Activated naive CD8-positive, alpha-beta T cell treated with anti-CD3 and anti-CD28 coated beads, Interleukin-2, amount 50 U/mL, for 24 hours (primary cell): ENCODE data around the gene NTSR2.

Experiments
- ATAC-seq: fragments of 150-1000 bp; cut with Tn5 transposase; one replicate; pipeline ENCODE4 v1.10.0; 2021
- DNase-seq: peaks from one replicate; pipeline ENCODE4 v3.0.0; 2021
- H3K27ac Mint-ChIP-seq: one replicate; pipeline ENCODE4 v1.8.0; 2021; ENCODE audit warnings: mild to moderate bottlenecking, mixed read lengths
- H3K27me3 Mint-ChIP-seq: one replicate; pipeline ENCODE4 v1.8.0; 2021; ENCODE audit warnings: mixed read lengths
- H3K36me3 Mint-ChIP-seq: one replicate; pipeline ENCODE4 v1.8.0; 2021; ENCODE audit warnings: low read depth, mixed read lengths
- H3K4me1 Mint-ChIP-seq: one replicate; pipeline ENCODE4 v1.8.0; 2021; ENCODE audit warnings: mixed read lengths
- H3K4me3 Mint-ChIP-seq: one replicate; pipeline ENCODE4 v1.8.0; 2021; ENCODE audit warnings: mild to moderate bottlenecking, moderate library complexity, mixed read lengths
- H3K9me3 Mint-ChIP-seq: one replicate; pipeline ENCODE4 v1.8.0; 2021; ENCODE audit warnings: mixed read lengths

NTSR2 gene

DNA sequence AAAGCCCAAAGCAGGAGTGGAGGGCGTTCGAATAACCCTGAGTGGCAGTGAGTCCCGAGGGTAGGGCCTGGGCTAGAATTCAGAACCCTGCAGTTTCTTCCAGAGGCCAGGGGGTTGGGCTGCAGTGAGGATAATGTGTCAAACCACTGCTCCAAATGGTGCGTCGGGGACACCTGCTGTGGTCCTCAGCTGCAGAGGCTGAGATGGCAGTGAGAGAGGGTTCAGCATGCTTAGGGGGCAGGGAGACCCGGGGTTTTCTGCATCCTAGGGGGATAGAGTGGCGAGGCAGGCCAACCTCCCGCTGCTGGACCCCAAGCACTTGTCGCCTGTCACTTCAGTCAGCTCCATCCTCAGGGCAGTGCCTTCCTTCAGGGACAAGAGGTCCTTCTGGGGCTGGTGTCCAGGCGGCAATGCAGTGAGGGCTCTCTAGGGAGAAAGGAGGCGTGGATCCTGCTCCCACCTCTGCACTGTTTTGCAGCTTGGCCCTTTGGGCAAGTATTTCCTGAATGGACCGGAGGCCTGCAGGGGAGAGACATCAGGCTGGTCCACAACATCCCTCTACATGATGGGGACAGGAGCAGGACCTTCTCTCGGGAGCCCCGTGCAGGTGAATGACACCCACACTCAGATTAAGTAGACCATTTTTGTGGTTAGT lies 8.4 kb upstream of the NTSR2 start:
- Mint-ChIP-seq H3K4me3 (no peak overlapping the region), H3K27ac (no peak overlapping the region), H3K36me3 (no peaks in the 10 kb centered on the region), H3K4me1 (no peaks in the 10 kb centered on the region), H3K27me3 (peaks cover 37% of the 10 kb centered on the region), H3K9me3 (no peaks in the 10 kb centered on the region)
- no peak for DNase-seq
- no peak for ATAC-seq

DNA sequence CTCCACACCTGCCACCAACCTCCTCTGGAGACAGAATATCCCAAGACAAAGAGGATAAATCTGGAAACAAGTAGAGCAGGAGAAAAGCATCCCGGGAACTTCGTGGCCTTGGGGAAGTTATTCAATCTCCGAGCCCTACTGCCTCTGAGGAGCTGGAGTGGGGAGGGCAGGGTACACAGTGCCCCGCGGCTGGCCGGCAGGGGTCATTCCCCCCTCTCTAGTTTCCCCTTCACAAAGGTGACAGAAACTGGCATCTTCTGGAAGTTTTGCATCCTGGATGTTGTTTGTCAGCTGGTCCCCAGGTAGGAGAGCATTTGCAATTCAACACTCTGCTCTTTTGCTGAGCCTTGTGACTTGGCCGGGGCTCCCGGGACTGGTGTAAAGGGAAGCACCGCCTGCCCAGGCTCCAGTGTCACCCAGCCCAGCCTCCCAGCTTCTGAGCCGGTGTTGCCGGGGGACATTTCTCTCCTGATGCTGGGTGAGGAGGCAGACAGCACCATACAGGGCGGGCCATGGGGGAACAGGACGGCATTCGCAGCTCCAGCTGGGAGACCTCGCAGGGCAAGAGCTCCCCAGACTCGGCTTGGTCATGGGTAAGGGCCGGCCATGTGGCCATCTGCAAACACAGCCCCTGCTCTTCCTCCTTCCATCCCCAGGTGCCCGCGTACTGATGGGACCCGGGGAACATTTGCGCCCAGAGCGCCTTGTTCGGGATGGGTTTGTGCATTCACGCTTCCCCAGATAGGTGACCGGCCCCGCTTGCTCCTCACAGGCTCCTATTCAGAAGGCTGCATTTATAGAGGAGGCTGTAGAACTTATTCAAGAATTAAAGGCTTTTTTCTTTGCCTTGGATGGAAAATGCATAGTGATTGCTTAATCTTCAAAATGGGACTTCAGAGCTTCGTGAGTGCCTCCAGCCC lies 7.4 kb upstream of the NTSR2 start:
- H3K4me1 Mint-ChIP-seq: peaks cover 4% of the 10 kb centered on the region
- DNase-seq (no peak), ATAC-seq (no peak)
- H3K27ac Mint-ChIP-seq: no peak overlapping the region
- no peak overlapping the region for H3K4me3 Mint-ChIP-seq
- peaks cover 39% of the 10 kb centered on the region for H3K27me3 Mint-ChIP-seq
- no peaks in the 10 kb centered on the region for H3K36me3 Mint-ChIP-seq
- H3K9me3 Mint-ChIP-seq: no peaks in the 10 kb centered on the region

DNA sequence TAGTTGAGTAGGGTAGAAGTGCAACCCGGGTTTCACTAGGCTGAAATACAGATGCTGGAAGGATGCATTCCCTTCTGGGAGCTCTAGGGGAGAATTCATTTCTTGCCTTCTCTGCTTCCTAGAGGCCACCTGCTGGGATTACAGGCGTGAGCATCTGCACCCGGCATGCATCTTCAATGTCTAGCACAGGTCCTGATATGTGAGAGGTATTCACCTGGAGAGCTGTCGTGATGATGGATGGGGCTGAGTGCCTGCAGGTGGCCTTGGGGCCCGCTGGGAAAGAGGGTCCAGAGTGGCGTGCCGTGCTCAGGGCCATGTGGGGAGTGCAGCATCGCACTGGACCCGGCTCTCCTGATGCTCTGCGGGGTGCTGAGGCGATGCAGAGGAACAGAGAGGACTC lies 6.6 kb upstream of the NTSR2 start:
- Mint-ChIP-seq H3K4me1 (peaks cover 4% of the 10 kb centered on the region), H3K4me3 (no peak overlapping the region), H3K27ac (no peak overlapping the region), H3K9me3 (no peaks in the 10 kb centered on the region), H3K27me3 (peaks cover 40% of the 10 kb centered on the region), H3K36me3 (no peaks in the 10 kb centered on the region)
- DNase-seq: no peak
- no peak for ATAC-seq

DNA sequence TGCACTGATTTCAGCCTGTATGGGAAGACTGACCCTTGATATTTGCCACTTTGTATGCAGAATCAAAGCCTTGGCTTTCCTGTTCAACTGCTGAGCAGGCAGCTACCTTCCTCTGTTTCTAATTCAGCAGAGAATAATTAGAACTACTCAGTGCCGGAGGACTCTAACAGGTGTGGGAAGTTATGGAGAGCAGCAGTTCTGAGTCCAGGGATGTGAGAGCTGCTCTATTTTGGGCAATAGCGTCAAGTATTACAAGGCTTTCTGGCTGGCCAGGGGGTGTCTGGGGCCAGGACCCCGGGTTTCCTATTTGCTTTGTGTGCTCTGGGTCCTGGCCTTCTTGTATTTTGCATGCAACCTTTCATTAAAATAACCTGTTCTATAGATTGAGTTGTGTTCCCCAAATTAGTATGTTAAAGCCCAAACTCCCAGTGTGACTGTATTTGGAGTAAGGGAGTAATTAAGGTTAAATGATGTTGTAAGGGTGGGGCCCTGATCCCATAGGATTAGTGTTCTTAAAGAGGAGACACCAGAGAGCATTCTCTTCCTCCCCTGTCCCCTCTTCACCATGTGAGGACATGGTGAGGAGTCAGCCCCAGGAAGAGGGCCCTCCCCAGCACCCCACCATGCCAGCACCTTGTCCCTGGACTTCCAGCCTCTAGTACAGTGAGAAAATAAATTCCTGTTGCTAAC lies 5.6 kb upstream of the NTSR2 start:
- Mint-ChIP-seq H3K27ac (no peak overlapping the region), H3K4me1 (peaks cover 4% of the 10 kb centered on the region), H3K27me3 (peaks cover 44% of the 10 kb centered on the region), H3K4me3 (no peak overlapping the region), H3K36me3 (no peaks in the 10 kb centered on the region), H3K9me3 (peaks cover under 1% of the 10 kb centered on the region)
- DNase-seq: no peak
- ATAC-seq: no peak

DNA sequence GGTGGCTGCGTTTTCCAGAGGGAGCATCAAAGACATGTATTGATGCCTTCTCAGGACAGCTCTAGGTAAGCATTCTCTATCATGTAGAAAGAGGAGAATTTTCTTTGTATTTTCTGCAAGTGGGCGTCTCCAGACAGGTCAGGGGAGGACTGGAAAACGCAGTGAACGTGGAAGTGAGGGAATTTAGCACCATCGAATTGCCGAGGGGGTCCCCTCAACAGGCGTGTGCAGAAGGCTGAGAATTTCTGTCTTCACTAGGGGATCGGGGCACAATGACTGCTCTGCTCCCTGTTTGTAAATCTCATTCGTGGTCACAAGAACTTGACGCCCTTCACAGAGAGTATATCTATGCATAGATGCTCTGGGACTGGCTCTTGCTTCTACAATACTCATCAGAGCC lies 5.0 kb upstream of the NTSR2 start:
- no peaks in the 10 kb centered on the region for H3K36me3 Mint-ChIP-seq
- H3K27me3 Mint-ChIP-seq: peaks cover 50% of the 10 kb centered on the region
- no peak overlapping the region for H3K27ac Mint-ChIP-seq
- no peak for ATAC-seq
- peaks cover 4% of the 10 kb centered on the region for H3K9me3 Mint-ChIP-seq
- H3K4me3 Mint-ChIP-seq: no peak overlapping the region
- H3K4me1 Mint-ChIP-seq: peaks cover 4% of the 10 kb centered on the region
- no peak for DNase-seq

DNA sequence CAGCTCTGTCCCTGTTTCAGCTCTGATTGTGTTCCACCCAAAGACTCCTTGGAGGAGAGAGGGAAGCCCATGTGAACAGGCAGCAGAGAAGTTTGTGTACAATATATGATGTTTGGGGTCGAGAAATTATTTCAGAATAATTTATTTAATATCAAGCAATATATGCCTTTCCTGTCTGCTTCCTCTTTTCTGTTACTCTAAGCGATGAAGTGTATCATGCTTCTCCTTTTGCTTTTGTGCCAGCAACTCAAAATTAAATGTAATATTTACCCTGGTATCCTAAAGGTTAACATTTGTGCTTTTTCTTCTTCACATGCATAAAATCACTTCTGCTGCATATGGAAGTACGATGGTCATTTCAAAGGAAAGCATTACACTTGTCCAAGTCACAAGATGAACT lies 2.4 kb upstream of the NTSR2 start:
- H3K4me3 Mint-ChIP-seq: no peak overlapping the region
- H3K36me3 Mint-ChIP-seq: no peaks in the 10 kb centered on the region
- ATAC-seq (no peak), DNase-seq (no peak)
- peaks cover 49% of the 10 kb centered on the region for H3K27me3 Mint-ChIP-seq
- peaks cover 8% of the 10 kb centered on the region for H3K9me3 Mint-ChIP-seq
- peaks cover 4% of the 10 kb centered on the region for H3K4me1 Mint-ChIP-seq
- H3K27ac Mint-ChIP-seq: no peak overlapping the region

DNA sequence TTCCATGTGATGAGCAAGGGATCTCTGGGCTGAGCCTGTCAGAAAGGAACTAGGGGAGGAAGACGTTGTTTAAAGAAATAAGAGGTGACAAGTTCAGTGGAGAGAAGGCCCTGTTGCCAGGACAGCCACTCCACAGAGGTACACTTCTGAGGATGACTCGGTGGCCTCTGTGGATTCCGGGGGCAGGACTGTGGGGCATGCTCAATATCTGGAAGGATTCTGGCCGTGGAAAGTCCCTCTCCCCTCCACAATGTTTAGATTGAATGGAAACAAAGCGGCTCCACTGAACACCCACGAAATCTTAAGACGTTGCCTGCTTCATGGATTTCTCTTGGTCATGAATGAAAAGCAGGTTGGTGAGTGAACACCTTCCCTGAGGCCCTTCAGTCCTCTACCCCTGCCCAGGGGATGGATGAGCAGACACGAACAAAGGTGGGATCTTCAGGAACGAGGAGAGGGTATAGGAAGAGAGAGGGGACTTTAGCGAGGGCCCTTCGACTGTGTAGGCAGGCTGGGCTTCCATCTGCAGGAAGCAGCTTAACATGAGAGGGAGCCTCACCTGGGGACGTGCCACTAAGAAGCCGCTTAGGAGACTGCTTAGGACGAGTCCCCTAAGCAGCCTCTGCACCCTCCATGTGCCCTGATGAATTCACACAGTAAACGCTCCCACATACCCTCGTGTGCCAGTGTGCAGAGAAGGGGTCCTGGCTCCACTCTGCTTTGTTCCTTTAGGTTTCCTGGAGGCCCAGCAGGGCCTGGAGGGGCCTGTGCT lies 1.9 kb downstream of the NTSR2 start:
- H3K4me3 Mint-ChIP-seq: no peak overlapping the region
- H3K27ac Mint-ChIP-seq: no peak overlapping the region
- H3K27me3 Mint-ChIP-seq: peaks cover 40% of the 10 kb centered on the region
- ATAC-seq (no peak), DNase-seq (no peak)
- no peaks in the 10 kb centered on the region for H3K36me3 Mint-ChIP-seq
- H3K9me3 Mint-ChIP-seq: peaks cover 8% of the 10 kb centered on the region
- H3K4me1 Mint-ChIP-seq: peaks cover 1% of the 10 kb centered on the region

DNA sequence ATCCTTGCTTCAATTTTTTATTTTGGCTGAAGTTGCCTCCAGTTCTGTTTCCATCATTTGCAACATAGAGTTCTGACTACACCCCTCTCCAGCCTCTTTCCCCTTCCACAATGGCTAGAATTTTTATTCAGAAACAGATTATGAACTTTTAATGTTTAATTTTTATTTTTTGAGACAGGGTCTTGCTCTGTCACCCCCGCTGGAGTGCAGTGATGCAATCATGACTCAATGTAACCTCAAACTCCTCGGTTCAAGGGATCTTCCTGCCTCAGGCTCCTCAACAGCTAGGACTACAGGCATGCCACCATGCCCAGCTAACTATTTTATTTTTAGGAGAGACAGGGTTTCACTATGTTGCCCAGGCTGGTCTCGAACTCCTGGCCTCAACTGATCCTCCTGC lies 2.8 kb downstream of the NTSR2 start:
- H3K36me3 Mint-ChIP-seq: peaks cover under 1% of the 10 kb centered on the region
- no peak overlapping the region for H3K4me3 Mint-ChIP-seq
- peaks cover 14% of the 10 kb centered on the region for H3K9me3 Mint-ChIP-seq
- no peak for ATAC-seq
- DNase-seq: no peak
- H3K27me3 Mint-ChIP-seq: peaks cover 36% of the 10 kb centered on the region
- no peaks in the 10 kb centered on the region for H3K4me1 Mint-ChIP-seq
- H3K27ac Mint-ChIP-seq: no peak overlapping the region

DNA sequence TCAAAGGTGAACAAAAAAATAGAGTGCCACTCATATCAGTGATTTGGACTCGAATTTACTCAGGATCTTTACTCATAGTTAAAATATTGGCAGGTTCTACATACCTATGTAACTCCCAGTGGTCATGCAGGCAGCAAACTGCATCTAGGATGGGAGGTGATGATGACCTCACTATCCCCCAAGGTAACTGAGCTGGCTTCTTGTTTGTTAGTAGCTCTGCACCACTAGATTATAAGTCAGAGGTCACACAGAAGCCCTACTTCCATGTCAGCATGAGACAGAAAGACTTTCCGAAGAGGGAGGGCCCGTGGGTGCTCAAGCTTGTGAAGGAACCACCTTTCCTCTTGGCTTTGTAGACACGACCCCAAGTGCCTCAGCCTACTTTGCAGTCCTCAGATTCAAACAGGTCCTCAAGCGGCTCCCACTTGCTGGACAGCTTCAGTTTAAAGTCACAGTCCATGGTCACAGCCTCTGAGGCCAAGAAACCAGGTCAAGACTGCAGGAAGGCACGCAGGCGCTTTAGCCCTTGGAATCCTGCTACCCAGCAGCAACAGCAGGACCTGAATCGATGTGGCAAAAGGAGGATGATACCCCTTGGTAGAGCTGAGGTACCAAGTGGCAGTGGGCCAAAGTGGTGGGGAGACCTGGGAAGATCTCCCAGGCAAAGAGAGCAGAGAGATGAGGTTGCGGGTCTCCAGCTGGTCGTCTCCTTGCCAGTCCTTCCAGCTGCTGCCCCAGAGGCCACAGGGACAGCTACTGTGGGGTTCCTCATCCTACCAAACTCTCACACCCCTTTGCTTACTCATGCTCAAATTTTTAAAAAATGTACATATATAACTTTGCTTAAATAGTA lies 4.3 kb downstream of the NTSR2 start:
- DNase-seq (no peak), ATAC-seq (no peak)
- Mint-ChIP-seq H3K36me3 (peaks cover 2% of the 10 kb centered on the region), H3K27ac (no peak overlapping the region), H3K4me3 (no peak overlapping the region), H3K9me3 (peaks cover 16% of the 10 kb centered on the region), H3K27me3 (peaks cover 37% of the 10 kb centered on the region), H3K4me1 (no peaks in the 10 kb centered on the region)

DNA sequence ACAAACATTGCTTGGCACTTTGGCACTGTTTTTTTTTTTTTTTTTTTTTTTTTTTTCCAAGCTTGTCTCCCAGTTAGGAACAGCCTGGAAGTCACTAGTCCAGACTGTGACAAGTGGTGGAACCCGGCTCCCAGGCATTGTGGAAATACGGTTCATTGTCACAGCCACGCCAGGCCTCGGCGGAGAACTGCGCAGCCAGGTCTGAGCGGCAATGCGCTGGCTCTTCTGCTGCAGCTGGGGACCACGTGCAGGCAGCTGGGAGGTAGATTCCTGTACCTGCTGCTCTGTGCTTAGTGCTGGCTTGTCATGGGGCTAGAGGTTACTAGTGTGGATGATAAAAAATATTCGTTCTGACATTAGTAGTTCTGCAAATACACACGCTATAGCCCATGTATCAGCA lies 5.0 kb downstream of the NTSR2 start:
- DNase-seq (no peak), ATAC-seq (no peak)
- no peaks in the 10 kb centered on the region for H3K4me1 Mint-ChIP-seq
- H3K9me3 Mint-ChIP-seq: peaks cover 13% of the 10 kb centered on the region
- H3K27me3 Mint-ChIP-seq: peaks cover 30% of the 10 kb centered on the region
- H3K36me3 Mint-ChIP-seq: peaks cover 2% of the 10 kb centered on the region
- no peak overlapping the region for H3K27ac Mint-ChIP-seq
- H3K4me3 Mint-ChIP-seq: no peak overlapping the region

DNA sequence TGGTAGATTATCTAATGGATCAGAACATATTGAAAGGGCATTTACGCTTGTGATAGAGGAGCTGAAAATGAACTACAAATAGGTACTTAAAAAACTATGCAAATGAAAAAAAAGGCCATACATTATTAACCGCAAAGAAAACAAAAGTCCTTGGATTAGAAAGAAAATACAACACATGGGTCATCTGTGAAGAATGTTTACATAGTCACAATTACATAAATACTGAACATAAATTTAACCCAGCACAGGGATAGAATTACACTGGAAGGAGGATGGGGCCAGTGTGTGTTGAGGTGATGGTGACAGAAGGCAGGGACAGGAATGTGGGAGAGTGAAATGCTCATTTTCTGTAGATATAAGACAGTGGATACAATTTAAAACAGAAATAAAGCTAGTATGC lies 6.6 kb downstream of the NTSR2 start:
- Mint-ChIP-seq H3K4me3 (no peak overlapping the region), H3K4me1 (no peaks in the 10 kb centered on the region), H3K36me3 (peaks cover 2% of the 10 kb centered on the region), H3K27me3 (peaks cover 22% of the 10 kb centered on the region), H3K9me3 (peaks cover 9% of the 10 kb centered on the region), H3K27ac (no peak overlapping the region)
- DNase-seq (no peak), ATAC-seq (no peak)

DNA sequence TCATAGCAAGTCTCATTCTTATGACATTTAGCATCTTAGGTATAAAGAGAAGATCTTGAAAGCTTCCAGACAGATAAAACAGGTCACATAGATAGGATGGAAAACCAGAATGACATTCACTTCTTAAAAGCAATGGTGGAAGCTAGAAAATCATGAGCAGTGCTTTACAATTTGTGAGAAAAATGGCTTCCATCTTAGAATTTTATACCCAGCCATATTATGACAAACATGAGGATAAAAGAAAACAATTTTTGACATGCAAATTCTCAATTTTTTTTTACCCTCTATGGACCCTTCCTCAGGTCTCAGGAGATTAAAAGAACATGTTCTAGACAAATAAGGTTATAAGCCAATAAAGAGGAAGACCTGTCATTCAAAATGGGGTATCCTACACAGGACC lies 7.1 kb downstream of the NTSR2 start:
- no peak for DNase-seq
- Mint-ChIP-seq H3K27ac (no peak overlapping the region), H3K4me3 (no peak overlapping the region), H3K27me3 (peaks cover 18% of the 10 kb centered on the region), H3K9me3 (peaks cover 9% of the 10 kb centered on the region), H3K4me1 (no peaks in the 10 kb centered on the region), H3K36me3 (peaks cover 2% of the 10 kb centered on the region)
- ATAC-seq: no peak

DNA sequence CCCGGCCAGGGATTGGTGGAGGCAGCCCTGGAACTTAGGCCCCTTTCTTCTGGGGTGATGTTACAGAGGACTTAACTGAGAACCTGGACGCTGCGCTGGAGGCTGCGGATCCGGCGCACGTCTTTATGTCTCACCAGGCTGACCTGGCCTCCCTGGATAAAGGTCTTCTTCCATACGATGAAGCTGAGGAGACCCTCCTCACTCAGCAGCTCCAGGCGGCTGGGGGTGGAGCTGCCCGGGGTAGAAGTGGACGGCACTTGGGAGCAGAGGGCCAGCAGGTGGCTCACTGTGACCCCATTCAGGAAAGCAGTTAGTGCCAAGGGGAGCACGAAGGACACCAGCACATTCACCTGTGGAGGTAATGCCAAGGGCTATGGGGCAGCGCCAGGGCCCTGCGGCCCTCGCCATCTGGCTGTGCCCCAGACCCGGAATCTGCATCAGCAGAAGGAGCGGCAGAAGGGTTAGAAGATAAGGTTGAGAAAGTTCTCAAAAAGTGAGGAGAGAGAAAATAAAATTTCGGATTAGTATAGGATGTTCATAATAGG lies 8.0 kb downstream of the NTSR2 start:
- no peak overlapping the region for H3K4me3 Mint-ChIP-seq
- H3K9me3 Mint-ChIP-seq: peaks cover 9% of the 10 kb centered on the region
- peaks cover 15% of the 10 kb centered on the region for H3K27me3 Mint-ChIP-seq
- no peak overlapping the region for H3K27ac Mint-ChIP-seq
- H3K36me3 Mint-ChIP-seq: peaks cover 2% of the 10 kb centered on the region
- no peaks in the 10 kb centered on the region for H3K4me1 Mint-ChIP-seq
- DNase-seq: no peak
- no peak for ATAC-seq
